Mesendoderm (in vitro differentiated cells): ENCODE measurements around the gene BTG1.
A peak's percentile ranks its signal among the peaks of the same experiment; 100 is the strongest.

Source experiments
- DNase-seq: peaks from one replicate; pipeline ENCODE4 v3.0.0; 2013
- H2AK5ac ChIP-seq: 2 replicates; pipeline ENCODE4 v1.6.1; 2013; ENCODE audit warnings: low read length, inconsistent platforms
- H2BK120ac ChIP-seq: 2 replicates; pipeline ENCODE4 v1.6.1; 2013; ENCODE audit warnings: low read depth, mild to moderate bottlenecking, low read length, moderate library complexity, mixed read lengths
- H2BK15ac ChIP-seq: replicated peaks from 2 replicates; pipeline ENCODE4 v1.6.1; 2013; ENCODE audit warnings: low read depth, mild to moderate bottlenecking, moderate library complexity
- H2BK5ac ChIP-seq: 2 replicates; pipeline ENCODE4 v1.6.1; 2013; ENCODE audit warnings: low read length, inconsistent platforms
- H3K18ac ChIP-seq: 2 replicates; pipeline ENCODE4 v1.6.1; 2013; ENCODE audit warnings: mild to moderate bottlenecking, low read length, mixed read lengths
- H3K23ac ChIP-seq: one replicate; pipeline ENCODE4 v1.6.1; 2013; ENCODE audit warnings: low read length
- H3K27ac ChIP-seq: 2 replicates; pipeline ENCODE4 v1.5.1; 2013; ENCODE audit warnings: low read depth, mild to moderate bottlenecking, inconsistent platforms, low read length, moderate library complexity
- H3K27me3 ChIP-seq: 2 replicates; pipeline ENCODE4 v1.6.1; 2013; ENCODE audit warnings: low read length, control low read depth, mild to moderate bottlenecking, inconsistent platforms; ENCODE audit not compliant: insufficient read depth, poor library complexity
- H3K36me3 ChIP-seq: 2 replicates; pipeline ENCODE4 v1.6.1; 2013; ENCODE audit warnings: low read length, inconsistent platforms; ENCODE audit not compliant: control insufficient read depth, insufficient read depth
- H3K4ac ChIP-seq: one replicate; pipeline ENCODE4 v1.6.1; 2013; ENCODE audit warnings: low read depth, mild to moderate bottlenecking, low read length, moderate library complexity
- H3K4me1 ChIP-seq: 2 replicates; pipeline ENCODE4 v1.6.1; 2013; ENCODE audit warnings: low read depth, low read length, inconsistent platforms; ENCODE audit not compliant: control insufficient read depth
- H3K4me2 ChIP-seq: 2 replicates; pipeline ENCODE4 v1.6.1; 2013; ENCODE audit warnings: low read length
- H3K4me3 ChIP-seq: 2 replicates; pipeline ENCODE4 v1.5.1; 2013; ENCODE audit warnings: mild to moderate bottlenecking, low read length
- H3K56ac ChIP-seq: one replicate; pipeline ENCODE4 v1.6.1; 2013; ENCODE audit warnings: low read length
- H3K79me1 ChIP-seq: 2 replicates; pipeline ENCODE4 v1.6.1; 2013; ENCODE audit warnings: low read length, inconsistent platforms
- H3K79me2 ChIP-seq: 2 replicates; pipeline ENCODE4 v1.6.1; 2013; ENCODE audit warnings: mild to moderate bottlenecking, low read length; ENCODE audit not compliant: control insufficient read depth, insufficient read depth
- H3K9ac ChIP-seq: 2 replicates; pipeline ENCODE4 v1.6.1; 2013; ENCODE audit warnings: low read length, inconsistent platforms
- H4K5ac ChIP-seq: one replicate; pipeline ENCODE4 v1.6.1; 2013; ENCODE audit warnings: low read length
- H4K8ac ChIP-seq: one replicate; pipeline ENCODE4 v1.6.1; 2013; ENCODE audit warnings: low read depth, mild to moderate bottlenecking, control low read depth, low read length, moderate library complexity
- WGBS: extraction: QIAGEN DNeasy Blood & Tissue Kit; methylation state at CpG from one replicate; pipeline ENCODE4 v1.1.7; 2013; ENCODE audit warnings: low lambda C conversion rate, missing lambda C conversion rate; ENCODE audit not compliant: insufficient coverage; ENCODE audit errors: extremely low coverage; 5-methylcytosine and 5-hydroxymethylcytosine counted together

BTG1 gene

GRCh38 chr12:92143258-92143657, 2.4 kb downstream of the BTG1 start:
- Histone ChIP-seq H4K5ac (no peak overlapping the region), H3K27me3 (no peaks in the 10 kb centered on the region), H3K4ac (no peak overlapping the region), H3K4me1 (no peaks in the 10 kb centered on the region), H3K4me3 (no peak overlapping the region), H2BK120ac (no peak overlapping the region), H3K4me2 (no peak overlapping the region), H3K18ac (no peak overlapping the region), H3K56ac (no peak overlapping the region), H3K79me2 (peaks cover 32% of the 10 kb centered on the region), H3K23ac (no peak overlapping the region), H3K79me1 (peaks cover 2% of the 10 kb centered on the region), H3K9ac (no peak overlapping the region), H2BK15ac (no peak overlapping the region), H2AK5ac (no peak overlapping the region), H4K8ac (no peak overlapping the region), H3K36me3 (no peaks in the 10 kb centered on the region), H3K27ac (no peak overlapping the region), H2BK5ac (no peak overlapping the region)
- no peak for DNase-seq
- no CpG with 5 or more reads among the region's 1 CpG for WGBS

- H3K18ac ChIP-seq = no peak overlapping the region
- no peak overlapping the region for H3K9ac ChIP-seq
- no peak overlapping the region for H4K8ac ChIP-seq
- H3K27me3 ChIP-seq = no peaks in the 10 kb centered on the region
- no peak overlapping the region for H3K27ac ChIP-seq
- H2BK15ac ChIP-seq = no peak overlapping the region
- no peak overlapping the region for H3K56ac ChIP-seq
- H3K4ac ChIP-seq = no peak overlapping the region
- no CpG with 5 or more reads among the region's 5 CpGs for WGBS
- H3K23ac ChIP-seq = no peak overlapping the region
- no peak overlapping the region for H2BK5ac ChIP-seq
- H3K4me3 ChIP-seq = no peak overlapping the region
- H2AK5ac ChIP-seq = no peak overlapping the region
- peaks cover 4% of the 10 kb centered on the region for H3K79me1 ChIP-seq
- no peaks in the 10 kb centered on the region for H3K4me1 ChIP-seq
- H3K36me3 ChIP-seq = no peaks in the 10 kb centered on the region
- no peak overlapping the region for H4K5ac ChIP-seq
- no peak overlapping the region for H2BK120ac ChIP-seq
- H3K79me2 ChIP-seq = peaks cover 40% of the 10 kb centered on the region
- DNase-seq = no peak
- no peak overlapping the region for H3K4me2 ChIP-seq
Observed at GRCh38 chr12:92142251-92142926, 3.3 kb downstream of the BTG1 start.

DNA sequence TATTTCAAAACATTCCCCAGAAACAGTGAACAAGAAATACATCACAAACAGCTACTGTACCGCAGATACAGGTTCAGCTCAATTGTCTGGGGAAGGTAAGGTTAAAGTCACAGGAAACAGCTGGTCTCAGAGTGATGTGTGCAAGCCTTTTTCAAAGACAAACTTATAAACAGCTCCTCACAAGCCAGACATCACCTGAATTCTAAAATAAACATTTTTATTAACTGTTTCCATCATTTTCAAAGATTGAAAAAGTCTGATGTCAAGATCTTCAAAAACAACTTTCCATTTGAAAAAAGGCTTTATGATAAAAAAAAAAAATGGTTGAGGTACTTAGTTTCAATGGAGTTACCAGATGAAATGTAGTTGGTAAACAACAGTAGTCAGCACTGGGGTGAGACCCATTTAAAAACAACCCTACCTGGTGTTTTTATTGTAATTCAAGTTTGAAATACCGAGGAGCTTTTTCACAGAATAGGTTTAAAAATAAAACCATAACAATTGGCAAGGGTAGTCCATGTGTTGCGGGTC, 4.0 kb downstream of the BTG1 start:
- DNase-seq = no peak
- Histone ChIP-seq H2BK5ac (no peak overlapping the region), H4K8ac (no peak overlapping the region), H3K23ac (no peak overlapping the region), H3K4me2 (peak overlapping the region; percentile 29), H3K18ac (no peak overlapping the region), H4K5ac (no peak overlapping the region), H3K36me3 (no peaks in the 10 kb centered on the region), H3K56ac (no peak overlapping the region), H3K79me1 (peaks cover 4% of the 10 kb centered on the region), H3K4ac (no peak overlapping the region), H2AK5ac (no peak overlapping the region), H3K9ac (peak overlapping the region; percentile 25), H2BK15ac (no peak overlapping the region), H2BK120ac (no peak overlapping the region), H3K79me2 (peaks cover 46% of the 10 kb centered on the region), H3K4me1 (no peaks in the 10 kb centered on the region), H3K27me3 (no peaks in the 10 kb centered on the region), H3K4me3 (no peak overlapping the region), H3K27ac (no peak overlapping the region)
- no CpG with 5 or more reads among the region's 3 CpGs for WGBS

DNA sequence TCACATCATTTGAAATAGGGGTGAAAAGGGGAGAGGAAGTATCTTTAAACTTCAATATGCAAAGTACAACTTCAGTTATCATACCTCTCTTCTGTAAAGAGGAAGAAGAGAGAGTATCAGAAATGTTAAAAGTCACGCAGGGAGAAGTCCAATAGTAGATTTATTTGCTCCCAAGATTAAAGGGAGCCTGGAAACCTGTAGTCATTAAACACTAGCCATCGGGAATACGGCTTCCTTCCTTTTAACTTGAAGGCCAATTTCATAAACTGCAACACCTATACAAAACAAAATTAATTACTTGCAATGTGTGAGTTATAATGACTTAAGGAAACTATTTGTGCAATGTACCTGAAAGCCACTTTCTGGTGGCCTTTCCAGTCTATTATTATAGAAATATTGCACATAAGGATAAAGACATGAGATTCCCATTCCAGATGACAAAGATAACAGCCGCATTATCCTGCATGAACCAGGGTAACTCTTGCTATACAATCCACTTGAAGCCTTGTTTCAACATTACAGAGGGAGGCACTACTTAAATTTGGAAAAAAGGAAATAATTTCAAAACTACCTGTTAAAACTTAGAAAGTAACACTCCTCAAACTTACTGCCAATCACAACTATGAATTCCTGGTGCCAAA, 4.6 kb downstream of the BTG1 start:
- no peak overlapping the region for H3K56ac ChIP-seq
- no peak overlapping the region for H2BK15ac ChIP-seq
- H3K18ac ChIP-seq = no peak overlapping the region
- no peak overlapping the region for H2BK5ac ChIP-seq
- H2AK5ac ChIP-seq = no peak overlapping the region
- no peak overlapping the region for H4K5ac ChIP-seq
- H3K4ac ChIP-seq = no peak overlapping the region
- H3K4me3 ChIP-seq = no peak overlapping the region
- H3K79me2 ChIP-seq = peaks cover 52% of the 10 kb centered on the region
- DNase-seq = no peak
- peaks cover 8% of the 10 kb centered on the region for H3K79me1 ChIP-seq
- H4K8ac ChIP-seq = no peak overlapping the region
- H2BK120ac ChIP-seq = no peak overlapping the region
- H3K4me2 ChIP-seq = peak overlapping the region; percentile 27
- H3K27ac ChIP-seq = no peak overlapping the region
- no peaks in the 10 kb centered on the region for H3K36me3 ChIP-seq
- H3K9ac ChIP-seq = no peak overlapping the region
- no peaks in the 10 kb centered on the region for H3K27me3 ChIP-seq
- no peak overlapping the region for H3K23ac ChIP-seq
- no CpG with 5 or more reads among the region's 4 CpGs for WGBS
- H3K4me1 ChIP-seq = no peaks in the 10 kb centered on the region

- no peak overlapping the region for H3K23ac ChIP-seq
- H2BK120ac ChIP-seq = no peak overlapping the region
- no peaks in the 10 kb centered on the region for H3K4me1 ChIP-seq
- H4K8ac ChIP-seq = no peak overlapping the region
- no peak overlapping the region for H3K4me3 ChIP-seq
- no peak overlapping the region for H3K4ac ChIP-seq
- no peak overlapping the region for H2BK15ac ChIP-seq
- H2AK5ac ChIP-seq = no peak overlapping the region
- WGBS = 100% methylated on average over 1 of the region's 2 CpGs
- no peaks in the 10 kb centered on the region for H3K36me3 ChIP-seq
- no peak overlapping the region for H3K56ac ChIP-seq
- no peak overlapping the region for H3K18ac ChIP-seq
- H3K27me3 ChIP-seq = no peaks in the 10 kb centered on the region
- H2BK5ac ChIP-seq = no peak overlapping the region
- DNase-seq = no peak
- H3K79me1 ChIP-seq = peaks cover 8% of the 10 kb centered on the region
- H4K5ac ChIP-seq = no peak overlapping the region
- H3K79me2 ChIP-seq = peaks cover 53% of the 10 kb centered on the region
- no peak overlapping the region for H3K9ac ChIP-seq
- H3K27ac ChIP-seq = no peak overlapping the region
- no peak overlapping the region for H3K4me2 ChIP-seq
Observed at GRCh38 chr12:92140156-92140555, 5.5 kb downstream of the BTG1 start.
